Measurements from ENCODE around the gene CRADD.
"Not testable (repeated sequence)": the region's sequence is repeated elsewhere in the genome, so short reads cannot be mapped to it uniquely, and the experiment has no call there.

The CRADD gene

DNA sequence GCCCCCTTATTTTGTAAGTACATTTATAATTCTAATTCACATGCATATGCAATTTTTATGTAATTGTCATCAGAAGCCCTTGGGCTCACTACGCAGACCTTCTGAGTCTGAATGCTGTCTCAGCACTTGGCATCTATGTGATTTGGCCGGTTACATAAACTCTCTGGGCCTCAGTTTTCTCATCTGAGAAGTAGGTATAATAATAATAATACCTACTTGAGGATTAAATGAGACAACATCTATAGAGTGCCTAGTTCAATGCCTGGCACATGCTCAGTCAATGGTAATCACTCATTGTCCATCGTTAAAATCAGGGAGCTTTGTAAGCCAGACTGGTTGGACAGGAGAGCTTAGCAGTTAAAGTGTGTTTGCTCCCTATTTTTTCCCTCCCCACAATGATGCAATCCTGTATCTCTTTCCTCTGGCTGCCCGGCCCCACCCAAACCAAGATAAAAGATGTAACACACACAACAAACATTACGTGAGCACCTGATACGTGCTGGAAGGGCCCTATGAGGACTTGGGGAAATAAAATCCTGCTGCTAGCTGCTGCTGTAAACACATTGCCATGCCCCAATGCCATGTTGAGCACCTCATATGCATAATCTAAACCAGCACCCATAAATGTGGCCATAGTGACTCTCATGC lies 235.0 kb downstream of the CRADD start:
- no peak for DNase-seq

DNA sequence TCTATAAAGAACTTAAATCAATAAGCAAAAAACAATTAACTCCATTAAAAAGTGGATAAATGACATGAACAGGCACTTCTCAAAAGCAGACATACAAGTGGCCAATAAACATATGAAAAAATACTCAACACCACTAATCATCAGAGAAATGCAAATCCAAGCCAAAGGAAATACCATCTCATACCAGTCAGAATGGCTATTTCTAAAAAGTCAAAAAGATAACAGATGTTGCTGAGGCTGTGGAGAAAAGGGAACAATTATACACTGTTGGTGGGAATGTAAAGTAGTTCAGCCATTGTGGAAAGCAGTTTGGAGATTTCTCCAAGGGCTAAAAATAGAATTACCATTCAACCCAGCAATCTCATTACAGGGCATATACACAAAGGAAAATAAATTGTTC lies 236.7 kb downstream of the CRADD start:
- DNase-seq, result no peak

DNA sequence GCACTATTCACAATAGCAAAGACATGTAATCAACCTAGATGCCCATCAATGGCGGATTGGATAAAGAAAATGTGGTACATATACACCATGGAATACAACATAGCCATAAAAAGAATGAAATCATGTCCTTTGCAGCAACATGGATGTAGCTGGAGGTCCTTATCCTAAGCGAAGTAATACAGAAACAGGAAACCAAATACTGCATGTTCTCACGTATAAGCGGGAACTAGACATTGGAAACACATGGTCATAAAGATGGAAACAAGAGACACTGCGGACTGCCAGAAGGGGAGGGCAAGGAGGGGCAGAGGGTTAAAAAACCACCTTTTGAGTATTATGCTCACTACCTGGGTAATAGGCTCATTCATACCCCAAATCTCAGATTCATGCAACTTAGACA lies 237.1 kb downstream of the CRADD start:
- no peak for DNase-seq

DNA sequence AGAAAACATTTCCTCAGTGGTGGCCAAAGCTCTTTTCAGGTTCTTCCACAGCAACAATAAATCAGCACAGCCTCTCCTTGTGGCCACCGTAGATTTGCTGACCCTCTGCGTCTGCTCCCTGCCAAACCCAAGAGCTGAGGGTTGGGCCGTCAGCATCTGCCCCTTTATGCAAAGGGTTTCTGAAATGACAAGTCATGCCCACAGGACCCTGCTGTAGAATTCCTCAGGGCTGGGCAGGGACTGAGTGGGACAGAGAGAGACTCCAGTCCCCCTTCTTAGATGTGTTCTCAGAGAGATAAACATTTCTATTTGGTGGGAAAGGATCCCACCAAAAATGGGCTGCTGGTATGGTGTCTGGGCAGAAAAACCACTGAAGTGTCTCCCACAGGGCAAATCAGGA lies 238.2 kb downstream of the CRADD start:
- no peak for DNase-seq

DNA sequence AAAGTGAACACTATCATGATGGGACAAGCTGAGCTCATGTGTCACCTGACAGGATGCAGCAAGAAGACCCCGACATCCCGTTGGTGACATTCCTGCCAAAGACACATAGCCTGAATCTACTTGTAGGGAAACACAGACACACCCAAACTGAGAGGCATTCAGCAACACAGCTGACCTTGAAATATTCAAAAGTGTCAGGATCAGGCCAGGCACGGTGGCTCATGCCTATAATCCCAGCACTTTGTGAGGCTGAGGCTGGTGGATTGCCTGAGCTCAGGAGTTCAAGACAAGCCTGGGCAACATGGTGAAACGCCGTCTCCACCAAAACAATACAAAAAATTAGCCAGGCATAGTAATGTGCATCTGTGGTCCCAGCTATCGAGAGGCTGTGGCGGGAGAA lies 239.2 kb downstream of the CRADD start:
- DNase-seq, result no peak

DNA sequence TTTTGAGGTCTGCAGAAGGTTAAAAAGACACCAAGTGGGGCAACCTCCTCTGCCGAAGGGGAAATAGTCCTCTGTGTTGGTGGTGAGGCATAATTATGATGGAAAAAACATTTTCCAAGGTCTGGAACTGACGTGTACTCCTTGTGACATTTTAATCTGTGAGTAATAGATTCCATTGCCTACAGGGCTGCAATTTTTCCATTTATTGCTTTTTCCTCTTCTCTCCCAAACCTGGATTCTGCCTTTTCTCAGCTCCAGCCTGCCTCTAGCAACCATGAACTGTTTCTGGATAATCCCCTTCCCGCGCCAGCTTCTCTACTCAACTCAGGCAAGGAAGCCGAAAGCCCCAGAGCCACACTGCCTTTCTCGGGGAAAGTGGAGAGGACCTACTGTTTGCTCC lies 241.1 kb downstream of the CRADD start:
- no peak for DNase-seq

DNA sequence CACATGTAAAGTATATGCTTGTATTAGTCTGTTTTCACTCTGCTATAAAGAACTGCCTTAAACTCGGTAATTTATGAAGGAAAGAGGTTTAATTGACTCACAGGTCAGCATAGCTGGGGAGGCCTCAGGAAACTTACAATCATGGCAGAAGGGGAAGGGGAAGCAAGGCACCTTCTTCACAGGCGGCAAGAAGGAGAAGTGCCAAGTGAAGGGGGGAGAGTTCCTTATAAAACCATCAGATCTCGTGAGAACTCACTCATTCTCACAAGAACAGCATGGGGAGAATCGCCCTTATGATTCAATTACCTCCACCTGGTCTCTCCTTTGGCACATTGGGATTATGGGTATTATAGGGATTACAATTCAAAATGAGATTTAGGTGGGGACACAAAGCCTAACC lies 241.7 kb downstream of the CRADD start:
- no peak for DNase-seq

DNA sequence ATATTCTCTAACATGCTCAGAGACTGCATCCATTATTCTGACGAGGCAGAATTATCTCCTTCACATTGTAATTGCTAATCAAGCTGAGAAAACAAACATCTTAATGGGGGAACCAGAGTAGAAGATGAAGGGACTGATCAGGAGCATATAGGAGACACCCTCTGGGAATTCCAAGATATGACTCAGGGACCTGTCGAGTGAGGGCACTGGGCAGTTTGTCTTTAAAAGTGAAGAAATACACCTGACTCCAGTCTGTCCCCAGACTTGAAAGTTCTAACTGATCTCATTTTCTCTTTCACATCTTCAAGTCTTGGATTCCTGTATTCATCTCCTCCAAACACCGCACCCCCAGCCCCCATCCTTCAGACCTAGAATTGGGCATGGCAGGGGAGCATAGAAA lies 244.3 kb downstream of the CRADD start:
- DNase-seq, result no peak

DNA sequence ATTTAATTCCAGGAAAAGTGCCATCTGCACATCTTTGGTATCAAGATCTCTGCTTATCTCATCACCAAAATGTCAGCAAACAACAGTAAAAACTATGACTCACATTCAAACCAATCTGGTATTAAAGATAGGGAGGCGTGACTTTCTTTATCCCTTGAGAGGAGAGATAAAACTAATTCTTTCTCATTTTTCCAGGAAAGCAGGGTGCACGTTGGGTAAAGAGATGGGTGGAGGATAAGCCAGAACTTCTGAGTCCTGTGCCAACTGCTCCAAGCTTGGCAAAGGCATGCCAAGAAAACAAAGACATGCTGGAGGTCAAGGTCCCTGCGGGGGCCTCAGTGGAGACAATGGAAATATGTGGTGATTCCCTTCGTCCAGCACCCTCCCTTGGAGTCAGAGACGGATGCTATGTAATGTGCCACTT lies 245.4 kb downstream of the CRADD start:
- no peak for DNase-seq

DNA sequence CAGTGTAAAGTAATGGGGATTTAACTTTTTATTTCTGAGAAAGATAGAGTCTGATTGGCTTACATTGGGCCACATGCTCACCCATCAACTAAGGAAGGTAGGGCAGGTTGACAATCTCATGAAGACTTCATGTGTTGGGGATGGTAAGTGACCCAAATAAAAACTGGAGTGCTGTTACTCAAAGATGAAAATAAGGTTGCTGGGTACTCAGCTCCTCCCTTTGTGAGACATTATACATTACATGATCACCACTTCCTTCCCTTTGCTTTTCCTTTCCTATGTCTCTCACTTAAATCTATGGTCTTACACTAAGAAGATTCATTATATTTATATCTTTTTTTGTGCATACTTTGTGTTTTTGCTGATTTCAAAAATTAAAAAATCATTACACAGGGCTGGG lies 247.2 kb downstream of the CRADD start:
- DNase-seq, result no peak

DNA sequence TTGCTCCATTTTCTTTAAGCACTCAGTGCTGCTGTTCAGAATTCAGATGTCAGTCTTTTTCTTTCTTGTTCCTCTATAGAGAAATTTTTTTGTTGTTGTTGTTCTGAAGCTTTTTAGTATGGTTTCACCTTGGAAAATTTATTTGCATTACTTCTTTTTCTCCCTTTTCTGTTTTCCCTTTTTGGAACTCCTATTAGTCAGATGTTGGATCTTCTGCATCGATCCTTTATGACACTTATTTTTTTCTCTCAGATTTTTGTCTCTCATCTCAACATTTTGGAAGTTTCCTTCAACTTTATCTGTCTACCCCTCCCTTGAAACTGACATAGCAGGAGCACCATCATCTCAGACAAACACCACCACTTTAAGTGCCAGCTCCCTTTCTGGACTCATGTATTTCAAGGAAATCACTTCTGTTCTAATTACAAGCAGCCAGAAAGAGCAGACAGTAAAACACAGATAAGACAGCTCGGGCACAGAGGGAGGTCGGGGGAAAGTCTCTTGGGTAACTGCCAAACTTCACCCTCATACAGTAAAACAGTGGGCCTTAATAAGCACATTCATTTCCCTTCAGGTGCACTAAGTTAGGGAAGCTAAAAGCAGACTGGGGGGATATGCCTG lies 248.5 kb downstream of the CRADD start:
- DNase-seq, result no peak

DNA sequence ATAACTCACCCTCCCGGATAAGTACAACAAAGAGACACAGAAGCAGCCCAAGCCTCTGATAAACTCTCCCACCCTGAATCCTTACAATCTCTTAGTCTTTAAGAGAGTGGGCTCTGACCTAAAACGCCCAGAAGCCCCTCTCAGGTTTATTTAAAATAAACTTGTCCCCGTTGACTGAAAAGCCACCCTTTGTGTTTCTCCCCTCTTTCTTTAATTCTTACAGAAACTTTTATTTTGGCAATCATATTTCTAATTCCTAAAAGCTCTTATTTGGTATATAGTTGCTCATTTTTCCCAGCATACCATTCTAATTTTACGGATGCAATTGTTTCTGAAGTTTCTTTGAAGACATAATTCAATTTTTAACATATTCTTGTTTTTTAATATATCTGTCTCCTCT lies 249.1 kb downstream of the CRADD start:
- no peak for DNase-seq

DNA sequence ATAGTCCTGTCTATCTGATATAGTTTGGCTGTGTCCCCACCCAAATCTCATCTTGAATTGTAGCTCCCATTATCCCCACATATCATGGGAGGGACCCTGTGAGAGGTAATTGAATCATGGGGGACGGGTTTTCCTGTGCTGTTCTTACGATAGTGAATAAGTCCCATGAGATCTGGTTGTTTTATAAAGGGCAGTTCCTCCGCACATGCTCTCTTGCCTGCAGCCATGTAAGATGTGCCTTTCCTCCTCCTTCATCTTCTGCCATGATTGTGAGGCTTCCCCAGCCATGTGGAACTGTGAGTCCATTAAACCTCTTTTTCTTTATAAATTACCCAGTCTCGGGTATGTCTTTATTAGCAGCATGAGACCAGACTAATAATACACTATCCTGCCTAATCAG lies 251.9 kb downstream of the CRADD start:
- DNase-seq, result not testable (repeated sequence)

DNA sequence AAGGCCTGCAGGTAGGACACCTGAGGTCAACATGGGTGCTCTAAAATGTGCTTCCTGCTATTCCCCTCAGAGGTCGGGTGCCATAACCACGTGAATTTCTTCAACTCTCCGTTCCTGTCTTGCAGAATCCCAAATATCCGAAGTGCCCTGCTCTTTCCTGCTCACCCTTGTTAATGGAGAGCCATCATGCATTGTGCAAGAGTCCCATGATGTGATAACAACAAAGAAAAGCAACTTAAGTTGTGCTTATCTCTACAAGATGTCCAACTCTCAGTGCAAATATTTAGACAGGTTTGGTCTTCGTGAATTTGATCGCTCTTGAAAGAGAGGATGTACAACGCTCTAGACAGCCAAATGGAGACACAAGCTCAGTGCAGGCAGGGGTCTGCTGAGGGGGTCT lies 260.6 kb downstream of the CRADD start:
- no peak for DNase-seq

DNA sequence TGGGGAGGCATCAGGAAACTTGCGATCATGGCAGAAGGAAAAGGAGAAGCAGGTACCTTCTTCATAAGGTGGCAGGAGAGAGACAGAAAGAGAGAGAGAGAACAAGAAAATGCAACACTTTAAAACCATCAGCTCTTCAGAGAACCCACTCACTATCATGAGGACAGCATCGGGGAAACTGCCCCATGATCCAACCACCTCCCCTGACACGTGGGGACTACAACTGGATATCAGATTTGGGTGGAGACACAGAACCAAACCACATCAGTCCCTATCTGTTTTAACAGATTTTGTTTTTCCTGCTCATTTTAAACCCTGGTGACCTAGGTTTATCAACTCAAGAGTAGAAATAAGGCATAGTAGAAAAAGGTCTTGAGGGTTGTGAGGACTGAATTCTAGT lies 261.1 kb downstream of the CRADD start:
- DNase-seq, result no peak

DNA sequence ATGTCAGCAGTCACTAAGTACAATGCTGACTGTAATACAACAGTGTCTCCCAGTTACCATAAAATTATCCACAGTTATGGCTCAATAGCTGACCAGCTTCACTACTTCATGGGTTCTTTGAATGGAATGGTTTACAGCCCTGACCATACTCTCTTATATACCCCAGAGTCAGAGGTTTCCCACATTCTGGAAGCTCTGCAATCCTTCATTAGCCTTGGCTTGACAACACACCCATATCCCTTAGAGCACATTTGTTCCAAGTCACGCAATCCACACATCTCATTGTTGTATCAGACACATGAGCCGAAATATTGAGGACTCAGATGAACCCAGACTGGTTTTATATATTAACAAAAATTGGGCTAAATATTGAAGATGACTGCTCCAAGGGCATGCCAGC lies 261.8 kb downstream of the CRADD start:
- DNase-seq, result no peak

DNA sequence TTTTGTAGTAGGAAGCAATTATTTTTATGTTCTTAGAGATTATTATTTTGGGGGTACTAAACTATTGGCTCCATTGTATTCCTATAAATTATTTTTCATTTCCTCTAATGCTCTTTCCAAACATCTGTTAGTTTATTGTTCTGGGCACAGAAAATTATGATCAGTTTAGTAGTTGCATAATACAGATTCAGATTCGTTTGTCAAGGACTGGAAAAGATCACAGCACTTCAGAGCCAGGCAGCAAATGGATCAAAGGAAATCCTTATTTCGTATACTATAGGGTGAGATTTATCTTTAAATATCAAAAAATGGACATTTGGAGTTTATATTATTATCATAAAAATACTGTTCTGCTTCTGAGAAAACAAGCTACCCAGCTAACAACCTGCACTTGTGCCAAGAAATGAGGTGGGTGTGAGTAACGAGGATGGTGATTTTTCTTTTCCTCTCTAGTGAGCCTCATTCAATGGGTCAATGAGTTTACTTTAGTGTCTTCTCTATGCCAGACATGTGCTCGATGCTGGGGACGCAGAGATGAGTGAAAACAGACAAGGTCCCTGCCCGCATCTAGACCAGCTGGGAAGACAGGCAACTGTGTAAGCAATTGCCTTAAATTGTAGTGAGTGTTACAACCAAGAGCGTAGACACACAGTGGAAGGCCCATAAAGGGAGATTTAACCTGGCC lies 262.6 kb downstream of the CRADD start:
- no peak for DNase-seq

DNA sequence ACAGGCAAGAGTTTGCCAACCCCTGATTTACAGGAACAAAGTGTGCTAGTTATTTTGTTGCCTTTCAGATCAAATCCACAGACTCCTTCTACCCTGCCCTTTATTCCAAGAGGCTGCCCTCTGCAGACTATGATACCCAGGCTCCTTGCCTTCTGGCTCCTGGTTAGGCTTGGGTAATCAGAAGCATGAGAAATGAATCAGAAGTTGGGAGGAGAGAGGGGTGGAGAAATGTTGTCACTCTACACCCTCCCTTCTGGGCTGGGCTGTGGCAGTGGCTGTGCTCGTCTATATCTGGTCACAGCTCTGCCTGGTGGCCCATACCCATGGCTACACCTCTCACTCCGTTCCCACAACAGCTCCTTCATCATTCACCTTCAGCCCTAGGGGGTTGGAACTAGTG lies 266.6 kb downstream of the CRADD start:
- DNase-seq, result no peak

DNA sequence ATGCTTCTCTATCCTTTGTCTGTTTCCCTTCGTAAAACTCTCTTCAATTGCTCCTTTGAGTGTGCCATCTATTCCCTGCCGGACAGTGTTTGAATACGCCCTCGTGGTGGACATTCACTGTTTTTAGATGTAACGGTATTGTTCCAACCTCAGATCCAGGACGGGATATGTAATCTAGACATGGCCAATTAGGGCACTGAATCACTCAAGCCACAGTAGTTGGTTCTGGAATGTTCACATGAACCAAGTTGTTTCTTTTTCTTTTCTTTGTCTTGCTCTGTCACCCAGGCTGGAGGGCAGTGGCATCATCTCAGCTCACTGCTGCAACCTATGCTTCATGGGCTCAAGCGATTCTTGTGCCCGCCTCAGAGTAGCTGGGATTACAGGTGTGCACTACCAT lies 267.0 kb downstream of the CRADD start:
- DNase-seq, result no peak
